HepG2 (cell line): ENCODE data around the gene ASAP2. TPM values are rescaled to one million over a fixed set of nuclear protein-coding genes. Genes with fewer than 3 reads are reported as not detected.
A peak's percentile ranks its signal among the peaks of the same experiment; 100 is the strongest.

Experiments
- ATAC-seq: fragments of 200-7000 bp; cut with Tn5 transposase; 3 replicates; pipeline ENCODE4 v1.9.1; 2020; ENCODE audit warnings: mild to moderate bottlenecking, moderate library complexity
- BruUV-seq: library from RNA; stranded (reverse); fragments of 400-500 nt; replicated peaks from 2 replicates; lab custom pipeline; 2021; lab: Mats Ljungman, UMichigan
- CTCF ChIA-PET: fragments of 300-600 bp; formaldehyde crosslinking; extraction: SDS; loops from one replicate; lab custom pipeline; 2021; ENCODE audit warnings: low total read pairs, inconsistent platforms, low intra/inter-chr PET ratio; lab: Yijun Ruan, JAX
- POLR2A ChIA-PET: fragments of 350-600 bp; sonication (Branson Sonifier 250); formaldehyde crosslinking; loops from one replicate; lab custom pipeline; 2020; ENCODE audit warnings: antibody characterized with exemption, inconsistent platforms; lab: Yijun Ruan, JAX
- DNase-seq: peaks from one replicate; pipeline ENCODE4 v3.0.0-alpha.2; 2015; ENCODE audit warnings: low spot score
- FAIRE-seq: peaks from 3 replicates; lab custom pipeline; 2011; peaks lifted over from hg19 to GRCh38; lab: Jason Lieb, UNC
- H2AFZ ChIP-seq: one replicate; pipeline ENCODE4 v1.6.1; 2011; ENCODE audit warnings: low read length, inconsistent platforms
- H3K27ac ChIP-seq: fragments of 300-600 bp; 3 replicates; pipeline ENCODE4 v1.8.0; 2011; ENCODE audit warnings: mixed run types, mild to moderate bottlenecking, mixed read lengths, low read length, inconsistent platforms; ENCODE audit not compliant: insufficient read depth; ENCODE audit errors: extremely low read length
- H3K27me3 ChIP-seq, 2 experiments: fragments of 200-600 bp in 1 of 2; 2 replicates in 1 of 2; 3 replicates in 1 of 2; pipeline versions ENCODE4 v1.6.0 to v1.8.0; 2011; ENCODE audit warnings: low read length in 2 of 2, mild to moderate bottlenecking in 2 of 2, moderate library complexity in 2 of 2, inconsistent platforms in 1 of 2; ENCODE audit not compliant: insufficient read depth in 2 of 2, control insufficient read depth in 1 of 2
- H3K36me3 ChIP-seq, 2 experiments: fragments of 200-600 bp in 1 of 2; replicated peaks in 1 of 2; 2 replicates in 1 of 2; 3 replicates in 1 of 2; pipeline versions ENCODE4 v1.5.1 to v1.8.0; 2011; ENCODE audit warnings: low read length in 2 of 2, inconsistent platforms in 1 of 2; ENCODE audit not compliant: insufficient read depth in 2 of 2, control insufficient read depth in 1 of 2
- H3K4me1 ChIP-seq: 2 replicates; pipeline ENCODE4 v1.5.1; 2012; ENCODE audit warnings: low read length, inconsistent platforms; ENCODE audit not compliant: insufficient read depth
- H3K4me2 ChIP-seq: 2 replicates; pipeline ENCODE4 v1.6.0; 2011; ENCODE audit warnings: low read depth, low read length, inconsistent platforms
- H3K4me3 ChIP-seq, 3 experiments: fragments of 200-600 bp in 1 of 3; sonication (generic), shearing (Covaris generic) in 1 of 3; replicated peaks in 1 of 3; 2 replicates each; pipeline ENCODE4 v1.5.1; 2011 to 2016; ENCODE audit warnings: low read length in 3 of 3, inconsistent platforms in 2 of 3, low read depth in 2 of 3, mild to moderate bottlenecking in 2 of 3, control low read depth in 1 of 3, mixed read lengths in 1 of 3; ENCODE audit not compliant: insufficient read depth in 1 of 3
- H3K79me2 ChIP-seq: one replicate; pipeline ENCODE4 v1.6.1; 2011; ENCODE audit warnings: low read length, inconsistent platforms; ENCODE audit not compliant: insufficient read depth
- H3K9ac ChIP-seq: 2 replicates; pipeline ENCODE4 v1.6.0; 2011; ENCODE audit warnings: mild to moderate bottlenecking, low read depth, low read length, inconsistent platforms; ENCODE audit not compliant: insufficient read depth
- H3K9me3 ChIP-seq: 2 replicates; pipeline ENCODE4 v1.5.1; 2012; ENCODE audit warnings: mild to moderate bottlenecking, low read length
- H4K20me1 ChIP-seq: 2 replicates; pipeline ENCODE4 v1.6.0; 2011; ENCODE audit warnings: inconsistent platforms, mild to moderate bottlenecking, low read length, moderate library complexity; ENCODE audit not compliant: insufficient read depth
- CEBPB ChIP-seq: IDR thresholded peaks from 2 replicates; pipeline ENCODE4 v1.6.1; 2011; ENCODE audit warnings: low read depth, low read length, improper control_type of control experiment, borderline replicate concordance
- RXRB ChIP-seq: IDR thresholded peaks from 2 replicates; pipeline ENCODE4 v1.6.1; 2016; ENCODE audit warnings: borderline replicate concordance, missing genetic modification reagents, missing compliant biosample characterization
- ZBTB7B ChIP-seq: sonication (generic); formaldehyde crosslinking; IDR thresholded peaks from 2 replicates; pipeline ENCODE4 v1.4.0; 2020; ENCODE audit warnings: missing genetic modification reagents
- ZNF775 ChIP-seq: sonication (generic); formaldehyde crosslinking; IDR thresholded peaks from 2 replicates; pipeline ENCODE4 v1.4.0; 2020; ENCODE audit warnings: missing genetic modification reagents, mild to moderate bottlenecking, moderate library complexity, borderline replicate concordance
- WGBS: methylation state at CpG from one replicate; pipeline ENCODE4 v1.1.6; 2017; ENCODE audit warnings: low lambda C conversion rate; 5-methylcytosine and 5-hydroxymethylcytosine counted together
- in situ Hi-C: cut with HindIII; loops from 2 replicates; pipeline ENCODE4 v1.10.0; 2017; ENCODE audit warnings: low pct_unique_long_range_greater_than_20kb; ENCODE audit not compliant: extremely low pct_ligation_motif_present
- intact Hi-C: fragments of 100-400 bp; cut with micrococcal nuclease; formaldehyde crosslinking; loops from one replicate; pipeline ENCODE4 v1.10.0; 2022; ENCODE audit not compliant: unreplicated experiment
- polyA plus RNA-seq, 8 experiments: library from polyadenylated mRNA; depleted of rRNA in 3 of 8; stranded (reverse) in 7 of 8; unstranded in 1 of 8; fragments of >200 nt; fragmentation: Illumina TruSeq in 4 of 8; extraction: Trizol in 4 of 8; gene quantifications; 2 replicates each; pipeline versions ENCODE4 v1.2.1 to v1.2.3, GENCODE V29; 2011 to 2016; ENCODE audit warnings: low read depth in 4 of 8, missing spikeins in 1 of 8, mixed read lengths in 1 of 8; ENCODE audit not compliant: insufficient read depth in 1 of 8
- total RNA-seq, 5 experiments: library from RNA; depleted of rRNA; stranded (reverse); fragments of >200 nt; fragmentation: Illumina TruSeq; extraction: Trizol; gene quantifications; 2 replicates each; pipeline ENCODE4 v1.2.3, GENCODE V29; 2016; ENCODE audit warnings: low read depth in 1 of 5
- TF ChIP-seq, protein P1 (sequence below): sonication (generic); formaldehyde crosslinking; IDR thresholded peaks from 2 replicates; pipeline ENCODE4 v1.5.1; 2020; ENCODE audit warnings: mild to moderate bottlenecking, missing genetic modification reagents, moderate library complexity
- TF ChIP-seq, protein P2 (sequence below): IDR thresholded peaks from 2 replicates; pipeline ENCODE4 v1.6.1; 2016; ENCODE audit warnings: missing biosample characterization, missing genetic modification reagents, low read depth
- TF ChIP-seq, protein P3 (sequence below): sonication (generic); formaldehyde crosslinking; IDR thresholded peaks from 2 replicates; pipeline ENCODE4 v1.5.0; 2020; ENCODE audit warnings: missing genetic modification reagents, mild to moderate bottlenecking, borderline replicate concordance

The ASAP2 gene
- total and polyA plus RNA-seq, 2 of the 13 experiments (the other 11 are each of a cell fraction or from before 2014, with no cell fraction given) = 7.3 to 22.3 TPM

DNA sequence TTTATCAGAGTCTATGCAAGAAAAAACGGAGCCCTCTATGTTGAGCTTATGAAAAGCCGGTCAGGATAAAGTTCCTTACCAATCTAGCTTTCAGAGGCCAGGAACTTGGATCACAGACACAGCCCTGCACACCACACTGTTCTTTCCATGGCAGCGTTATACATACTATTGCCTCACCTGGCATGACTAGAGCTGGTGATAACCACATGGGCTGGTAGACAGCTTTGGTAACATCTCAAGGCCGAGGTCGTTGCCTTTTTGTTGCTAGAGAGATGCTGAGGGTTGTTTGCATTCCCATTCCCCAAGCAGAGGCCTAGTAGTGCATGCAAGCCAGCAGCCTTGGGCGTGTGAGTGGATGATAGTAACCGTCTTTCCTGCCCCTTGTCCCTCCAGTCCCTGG is 138.7 kb downstream of the ASAP2 start:
- peak; percentile 31; the same call in 1 of the 2 replicates for TF ChIP-seq CEBPB
- no peak for TF ChIP-seq ZNF775 (CRISPR knock-in tag)
- DNase-seq (no peak), ATAC-seq (no peak; the same call in 2 of the 3 replicates), FAIRE-seq (peak; percentile 36)
- 84% methylated on average over 7 of the region's 7 CpGs for WGBS
- in situ Hi-C loops = no loop called here
- Histone ChIP-seq H3K27me3 (no peaks in the 10 kb centered on the region), H3K9me3 (no peaks in the 10 kb centered on the region), H3K36me3 (peaks cover 8 to 17% of the 10 kb centered on the region in 2 experiments), H3K4me2 (no peak overlapping the region), H2AFZ (no peak overlapping the region), H3K79me2 (no peaks in the 10 kb centered on the region), H4K20me1 (no peaks in the 10 kb centered on the region), H3K27ac (no peak overlapping the region), H3K9ac (no peak overlapping the region), H3K4me1 (peaks cover 10% of the 10 kb centered on the region), H3K4me3 (no peak overlapping the region)
- intact Hi-C loops = no loop called here
- POLR2A ChIA-PET = interaction anchor here (1.2 to 1.7 kb wide), 2 partner anchors 8 to 10 kb away, joined by 4 read pairs; no protein-coding TSS in a partner anchor
- no TSS peak for BruUV-seq
- CTCF ChIA-PET = no interaction called here

DNA sequence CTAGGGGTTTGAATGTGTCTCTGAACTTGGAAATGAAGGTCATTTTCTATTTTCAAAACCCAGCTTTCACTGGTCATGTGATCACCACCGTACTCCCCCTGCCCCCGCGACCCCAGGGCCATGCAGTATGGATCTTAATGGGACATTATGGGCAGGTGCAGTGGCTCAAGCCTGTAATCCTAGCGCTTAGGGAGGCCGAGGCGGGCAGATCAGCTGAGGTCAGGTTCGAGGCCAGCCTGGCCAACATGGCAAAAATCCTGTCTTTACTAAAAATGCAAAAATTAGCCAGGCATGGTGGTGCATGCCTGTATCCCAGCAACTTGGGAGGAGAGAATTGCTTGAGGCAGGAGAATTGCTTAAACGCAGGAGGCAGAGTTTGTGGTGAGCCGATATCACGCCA is 139.4 kb downstream of the ASAP2 start:
- H3K27me3 ChIP-seq = no peaks in the 10 kb centered on the region
- ChIA-PET CTCF (no interaction called here), POLR2A (interaction anchor here (1.2 to 1.7 kb wide), 2 partner anchors 9 to 11 kb away, joined by 4 read pairs; no protein-coding TSS in a partner anchor)
- in situ Hi-C loops (no loop called here), intact Hi-C loops (no loop called here)
- H3K79me2 ChIP-seq = no peaks in the 10 kb centered on the region
- no peak overlapping the region for H2AFZ ChIP-seq
- no peak overlapping the region for H3K4me2 ChIP-seq
- peaks cover 13% of the 10 kb centered on the region for H3K4me1 ChIP-seq
- no peak for TF ChIP-seq RXRB (CRISPR knock-in tag)
- TF ChIP-seq, protein P1, sequence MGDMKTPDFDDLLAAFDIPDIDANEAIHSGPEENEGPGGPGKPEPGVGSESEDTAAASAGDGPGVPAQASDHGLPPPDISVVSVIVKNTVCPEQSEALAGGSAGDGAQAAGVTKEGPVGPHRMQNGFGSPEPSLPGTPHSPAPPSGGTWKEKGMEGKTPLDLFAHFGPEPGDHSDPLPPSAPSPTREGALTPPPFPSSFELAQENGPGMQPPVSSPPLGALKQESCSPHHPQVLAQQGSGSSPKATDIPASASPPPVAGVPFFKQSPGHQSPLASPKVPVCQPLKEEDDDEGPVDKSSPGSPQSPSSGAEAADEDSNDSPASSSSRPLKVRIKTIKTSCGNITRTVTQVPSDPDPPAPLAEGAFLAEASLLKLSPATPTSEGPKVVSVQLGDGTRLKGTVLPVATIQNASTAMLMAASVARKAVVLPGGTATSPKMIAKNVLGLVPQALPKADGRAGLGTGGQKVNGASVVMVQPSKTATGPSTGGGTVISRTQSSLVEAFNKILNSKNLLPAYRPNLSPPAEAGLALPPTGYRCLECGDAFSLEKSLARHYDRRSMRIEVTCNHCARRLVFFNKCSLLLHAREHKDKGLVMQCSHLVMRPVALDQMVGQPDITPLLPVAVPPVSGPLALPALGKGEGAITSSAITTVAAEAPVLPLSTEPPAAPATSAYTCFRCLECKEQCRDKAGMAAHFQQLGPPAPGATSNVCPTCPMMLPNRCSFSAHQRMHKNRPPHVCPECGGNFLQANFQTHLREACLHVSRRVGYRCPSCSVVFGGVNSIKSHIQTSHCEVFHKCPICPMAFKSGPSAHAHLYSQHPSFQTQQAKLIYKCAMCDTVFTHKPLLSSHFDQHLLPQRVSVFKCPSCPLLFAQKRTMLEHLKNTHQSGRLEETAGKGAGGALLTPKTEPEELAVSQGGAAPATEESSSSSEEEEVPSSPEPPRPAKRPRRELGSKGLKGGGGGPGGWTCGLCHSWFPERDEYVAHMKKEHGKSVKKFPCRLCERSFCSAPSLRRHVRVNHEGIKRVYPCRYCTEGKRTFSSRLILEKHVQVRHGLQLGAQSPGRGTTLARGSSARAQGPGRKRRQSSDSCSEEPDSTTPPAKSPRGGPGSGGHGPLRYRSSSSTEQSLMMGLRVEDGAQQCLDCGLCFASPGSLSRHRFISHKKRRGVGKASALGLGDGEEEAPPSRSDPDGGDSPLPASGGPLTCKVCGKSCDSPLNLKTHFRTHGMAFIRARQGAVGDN (CRISPR knock-in tag) = no peak
- no peak for TF ChIP-seq ZBTB7B (CRISPR knock-in tag)
- TF ChIP-seq, protein P2, sequence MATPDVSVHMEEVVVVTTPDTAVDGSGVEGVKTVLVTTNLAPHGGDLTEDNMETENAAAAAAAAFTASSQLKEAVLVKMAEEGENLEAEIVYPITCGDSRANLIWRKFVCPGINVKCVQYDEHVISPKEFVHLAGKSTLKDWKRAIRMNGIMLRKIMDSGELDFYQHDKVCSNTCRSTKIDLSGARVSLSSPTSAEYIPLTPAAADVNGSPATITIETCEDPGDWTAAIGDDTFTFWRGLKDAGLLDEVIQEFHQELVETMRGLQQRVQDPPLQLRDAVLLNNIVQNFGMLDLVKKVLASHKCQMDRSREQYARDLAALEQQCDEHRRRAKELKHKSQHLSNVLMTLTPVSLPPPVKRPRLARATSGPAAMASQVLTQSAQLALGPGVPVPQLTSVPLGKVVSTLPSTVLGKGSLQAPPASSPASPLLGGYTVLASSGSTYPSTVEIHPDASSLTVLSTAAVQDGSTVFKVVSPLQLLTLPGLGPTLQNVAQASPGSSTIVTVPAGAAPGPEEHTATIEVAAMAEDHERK (CRISPR knock-in tag) = no peak
- TF ChIP-seq, protein P3, sequence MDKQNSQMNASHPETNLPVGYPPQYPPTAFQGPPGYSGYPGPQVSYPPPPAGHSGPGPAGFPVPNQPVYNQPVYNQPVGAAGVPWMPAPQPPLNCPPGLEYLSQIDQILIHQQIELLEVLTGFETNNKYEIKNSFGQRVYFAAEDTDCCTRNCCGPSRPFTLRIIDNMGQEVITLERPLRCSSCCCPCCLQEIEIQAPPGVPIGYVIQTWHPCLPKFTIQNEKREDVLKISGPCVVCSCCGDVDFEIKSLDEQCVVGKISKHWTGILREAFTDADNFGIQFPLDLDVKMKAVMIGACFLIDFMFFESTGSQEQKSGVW (CRISPR knock-in tag) = no peak
- no peaks in the 10 kb centered on the region for H4K20me1 ChIP-seq
- ATAC-seq (no peak), DNase-seq (no peak), FAIRE-seq (no peak)
- no TSS peak for BruUV-seq
- H3K9me3 ChIP-seq = no peaks in the 10 kb centered on the region
- H3K4me3 ChIP-seq = no peak overlapping the region
- 96% methylated on average over 10 of the region's 10 CpGs for WGBS
- H3K36me3 ChIP-seq = peaks cover 10 to 22% of the 10 kb centered on the region in 2 experiments
- H3K9ac ChIP-seq = no peak overlapping the region
- H3K27ac ChIP-seq = no peak overlapping the region
